Gastrocnemius medialis (tissue), 4 donors: ENCODE measurements around the gene MCOLN3.

ENCODE experiments used
- CTCF ChIP-seq, 5 experiments: fragments of 450-650 bp in 3 of 5; fragments of 200-600 bp in 2 of 5; sonication (generic) in 2 of 5; IDR thresholded peaks in 4 of 5; conservative IDR thresholded peaks in 1 of 5; 1 replicate in 4 of 5; 2 replicates in 1 of 5; pipeline ENCODE4 v1.5.1; 2016 to 2019; ENCODE audit warnings: antibody characterized with exemption in 5 of 5, mild to moderate bottlenecking in 3 of 5, moderate library complexity in 3 of 5
- POLR2A ChIP-seq, 2 donors: fragments of 450-650 bp; IDR thresholded peaks; one replicate each; pipeline ENCODE4 v1.6.1; 2017; ENCODE audit warnings: antibody characterized with exemption in 2 of 2, mild to moderate bottlenecking in 2 of 2, moderate library complexity in 2 of 2

GRCh38 chr1:85027242-85027983 lies 20.9 kb downstream of the MCOLN3 start:
- TF ChIP-seq CTCF (IDR thresholded peaks at IDR 0.05 in 4 of 5, conservative IDR thresholded peaks at IDR 0.05 in 1 of 5) (no peak), POLR2A (IDR thresholded peaks at IDR 0.05) (no peak)
